MM.1S (cell line): ENCODE data around the gene MIP.

Experiments used
- DNase-seq: peaks from one replicate; pipeline ENCODE4 v3.0.0-alpha.2; 2015
- H2AFZ ChIP-seq: fragments of 300-600 bp; sonication (generic); 2 replicates; pipeline ENCODE4 v1.6.0; 2016; ENCODE audit warnings: antibody characterized with exemption, low read length
- H3F3A ChIP-seq: fragments of 300-600 bp; sonication (generic); 2 replicates; pipeline ENCODE4 v1.6.1; 2016; ENCODE audit warnings: mild to moderate bottlenecking, antibody characterized with exemption, low read length, moderate library complexity, mixed read lengths; ENCODE audit not compliant: insufficient read depth
- H3K27ac ChIP-seq: fragments of 300-600 bp; sonication (generic); 2 replicates; pipeline ENCODE4 v1.5.1; 2016; ENCODE audit warnings: mild to moderate bottlenecking, low read length
- H3K27me3 ChIP-seq: fragments of 300-600 bp; sonication (generic); replicated peaks from 2 replicates; pipeline ENCODE4 v1.6.0; 2016; ENCODE audit warnings: low read length; ENCODE audit not compliant: insufficient read depth
- H3K36me3 ChIP-seq: fragments of 300-600 bp; sonication (generic); replicated peaks from 2 replicates; pipeline ENCODE4 v1.6.1; 2016; ENCODE audit warnings: mild to moderate bottlenecking, low read length, mixed read lengths; ENCODE audit not compliant: insufficient read depth
- H3K4me1 ChIP-seq: fragments of 300-600 bp; sonication (generic); 2 replicates; pipeline ENCODE4 v1.6.1; 2016; ENCODE audit warnings: low read length, mixed read lengths
- H3K4me2 ChIP-seq: fragments of 300-600 bp; sonication (generic); 2 replicates; pipeline ENCODE4 v1.6.0; 2016; ENCODE audit warnings: low read depth, low read length
- H3K4me3 ChIP-seq: fragments of 300-600 bp; sonication (generic); 2 replicates; pipeline ENCODE4 v1.5.1; 2016; ENCODE audit warnings: low read length, mixed read lengths
- H3K79me2 ChIP-seq: fragments of 300-600 bp; sonication (generic); 2 replicates; pipeline ENCODE4 v1.6.1; 2016; ENCODE audit warnings: mixed run types, low read length, mixed read lengths
- H3K9ac ChIP-seq: fragments of 300-600 bp; sonication (generic); 2 replicates; pipeline ENCODE4 v1.6.1; 2016; ENCODE audit warnings: low read length, mixed read lengths
- H3K9me2 ChIP-seq: fragments of 300-600 bp; sonication (generic); replicated peaks from 2 replicates; pipeline ENCODE4 v1.6.1; 2016; ENCODE audit warnings: mild to moderate bottlenecking, low read length, mixed read lengths; ENCODE audit not compliant: insufficient read depth
- H3K9me3 ChIP-seq: fragments of 300-600 bp; sonication (generic); replicated peaks from 2 replicates; pipeline ENCODE4 v1.6.1; 2016; ENCODE audit warnings: mild to moderate bottlenecking, low read length, mixed read lengths; ENCODE audit not compliant: insufficient read depth
- H4K20me1 ChIP-seq: fragments of 300-600 bp; sonication (generic); 2 replicates; pipeline ENCODE4 v1.6.1; 2016; ENCODE audit warnings: mild to moderate bottlenecking, low read length, moderate library complexity, mixed read lengths; ENCODE audit not compliant: insufficient read depth
- CTCF ChIP-seq: fragments of 300-600 bp; sonication (generic); IDR thresholded peaks from 2 replicates; pipeline ENCODE4 v1.5.1; 2016; ENCODE audit warnings: antibody characterized with exemption, low read length, mixed read lengths
- EZH2 ChIP-seq: fragments of 300-600 bp; sonication (generic); optimal IDR thresholded peaks from 2 replicates; pipeline ENCODE3; 2017; ENCODE audit warnings: low read depth, mild to moderate bottlenecking, antibody characterized with exemption, low read length, mixed read lengths
- EZH2phosphoT487 ChIP-seq: fragments of 300-600 bp; sonication (generic); IDR thresholded peaks from 2 replicates; pipeline ENCODE4 v1.6.1; 2018; ENCODE audit warnings: antibody characterized with exemption, low read length

Gene MIP

GRCh38 chr12:56434828-56435227 is 19.6 kb downstream of the MIP start:
- no peak overlapping the region for H3K4me2 ChIP-seq
- no peak overlapping the region for H2AFZ ChIP-seq
- TF ChIP-seq EZH2phosphoT487 (no peak), EZH2 (no peak), CTCF (no peak)
- no peak overlapping the region for H3K27ac ChIP-seq
- no peak overlapping the region for H3K4me3 ChIP-seq
- no peaks in the 10 kb centered on the region for H3F3A ChIP-seq
- H3K79me2 ChIP-seq = peaks cover 49% of the 10 kb centered on the region
- H3K27me3 ChIP-seq = no peaks in the 10 kb centered on the region
- no peak overlapping the region for H3K9ac ChIP-seq
- H3K36me3 ChIP-seq = no peaks in the 10 kb centered on the region
- H4K20me1 ChIP-seq = no peaks in the 10 kb centered on the region
- H3K9me3 ChIP-seq = no peaks in the 10 kb centered on the region
- no peak for DNase-seq
- H3K9me2 ChIP-seq = no peaks in the 10 kb centered on the region
- H3K4me1 ChIP-seq = no peaks in the 10 kb centered on the region

DNA sequence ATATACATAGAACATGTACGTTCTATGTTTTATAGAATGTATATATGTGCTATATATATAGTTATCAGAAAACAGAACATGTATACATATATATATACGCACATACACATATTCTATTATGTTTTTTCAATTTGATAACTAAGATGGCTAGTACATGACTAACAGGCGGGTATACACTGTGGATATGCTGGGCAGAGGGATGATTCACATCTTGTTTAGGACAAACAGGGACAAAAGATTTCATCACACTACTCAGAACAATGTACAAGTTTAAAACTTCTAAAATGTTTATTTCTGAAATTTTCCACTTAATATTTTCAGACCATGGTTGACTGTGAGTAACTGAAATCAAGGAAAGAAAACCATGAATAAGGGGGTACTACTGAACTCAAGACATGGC is 22.6 kb downstream of the MIP start:
- no peaks in the 10 kb centered on the region for H3K9me2 ChIP-seq
- H3K4me3 ChIP-seq = no peak overlapping the region
- TF ChIP-seq EZH2 (no peak), CTCF (no peak), EZH2phosphoT487 (no peak)
- no peak for DNase-seq
- no peaks in the 10 kb centered on the region for H3K27me3 ChIP-seq
- H3K27ac ChIP-seq = no peak overlapping the region
- H3K9me3 ChIP-seq = no peaks in the 10 kb centered on the region
- H3K4me2 ChIP-seq = no peak overlapping the region
- H2AFZ ChIP-seq = no peak overlapping the region
- H3K36me3 ChIP-seq = no peaks in the 10 kb centered on the region; the same call in 1 of the 2 replicates
- H3K9ac ChIP-seq = no peak overlapping the region
- H4K20me1 ChIP-seq = no peaks in the 10 kb centered on the region
- H3K79me2 ChIP-seq = peaks cover 21% of the 10 kb centered on the region
- no peaks in the 10 kb centered on the region for H3F3A ChIP-seq
- H3K4me1 ChIP-seq = no peaks in the 10 kb centered on the region

DNA sequence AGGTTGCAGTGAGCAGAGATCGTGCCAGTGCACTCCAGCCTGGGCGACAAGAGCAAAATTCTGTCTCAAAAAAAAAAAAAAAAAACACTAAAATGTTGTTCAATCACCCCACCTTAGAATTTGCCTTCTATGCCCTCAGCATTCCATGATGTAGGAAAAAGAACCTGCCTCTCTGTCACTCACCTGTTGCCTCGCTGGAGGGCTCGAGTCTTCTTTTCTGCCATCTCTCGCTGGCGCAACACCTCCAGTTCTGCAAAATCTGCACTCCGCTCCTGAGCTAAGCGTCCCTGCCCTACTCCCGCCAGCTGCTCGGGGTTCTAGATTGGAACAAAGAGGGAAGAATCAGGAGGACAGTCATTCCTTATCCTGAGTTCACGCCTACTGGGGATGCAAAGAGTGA is 23.2 kb downstream of the MIP start:
- H3K27me3 ChIP-seq = no peaks in the 10 kb centered on the region
- no peak for DNase-seq
- no peak overlapping the region for H3K4me3 ChIP-seq
- H3K4me2 ChIP-seq = no peak overlapping the region
- no peaks in the 10 kb centered on the region for H4K20me1 ChIP-seq
- H3K27ac ChIP-seq = no peak overlapping the region
- H3K9me2 ChIP-seq = no peaks in the 10 kb centered on the region
- no peaks in the 10 kb centered on the region; the same call in 1 of the 2 replicates for H3K36me3 ChIP-seq
- H3K9me3 ChIP-seq = no peaks in the 10 kb centered on the region
- H3K79me2 ChIP-seq = peaks cover 16% of the 10 kb centered on the region
- H3K4me1 ChIP-seq = no peaks in the 10 kb centered on the region
- no peaks in the 10 kb centered on the region for H3F3A ChIP-seq
- no peak for TF ChIP-seq EZH2phosphoT487
- no peak for TF ChIP-seq CTCF
- TF ChIP-seq EZH2 = no peak
- H2AFZ ChIP-seq = no peak overlapping the region
- H3K9ac ChIP-seq = no peak overlapping the region
